Endometrium (tissue), 2 donors: ENCODE results near the gene SYNJ2.

Experiments used
- FAIRE-seq: peaks from 2 replicates; lab custom pipeline; 2012; peaks lifted over from hg19 to GRCh38; lab: Jason Lieb, UNC
- donor health status: control.
- donor health status: control.

SYNJ2 gene

GRCh38 chr6:158028876-158029275 is 47.2 kb downstream of the SYNJ2 start:
- FAIRE-seq = no peak

DNA sequence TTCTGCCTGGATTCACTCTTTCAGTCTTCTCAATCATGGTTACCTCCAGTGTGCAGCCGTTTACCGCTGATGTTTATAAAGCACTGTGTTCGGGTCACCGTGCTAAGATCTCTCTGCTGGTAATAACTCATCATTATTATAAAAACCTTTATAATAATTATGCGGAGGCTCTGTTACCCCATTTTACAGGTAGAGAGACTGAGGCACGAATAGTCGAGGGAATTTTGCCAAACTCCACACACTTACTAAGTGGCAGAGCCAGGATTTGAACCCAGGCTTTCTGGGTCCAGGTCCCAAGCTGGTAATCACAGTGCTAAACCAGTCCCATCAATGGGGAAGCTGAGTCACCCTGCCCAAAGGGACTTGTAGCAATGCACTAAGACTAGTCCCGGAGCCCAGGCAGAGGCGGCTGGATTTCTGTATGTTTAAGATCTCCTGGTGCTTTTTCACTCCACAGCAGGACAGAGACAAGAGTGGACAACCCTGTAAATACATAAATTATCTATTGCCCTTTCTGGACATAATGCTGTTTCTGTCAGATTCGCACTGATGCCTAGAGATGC is 48.1 kb downstream of the SYNJ2 start:
- no peak for FAIRE-seq

GRCh38 chr6:158030380-158031300 is 49.0 kb downstream of the SYNJ2 start:
- no peak for FAIRE-seq

GRCh38 chr6:158031381-158032353 is 50.0 kb downstream of the SYNJ2 start:
- no peak for FAIRE-seq

DNA sequence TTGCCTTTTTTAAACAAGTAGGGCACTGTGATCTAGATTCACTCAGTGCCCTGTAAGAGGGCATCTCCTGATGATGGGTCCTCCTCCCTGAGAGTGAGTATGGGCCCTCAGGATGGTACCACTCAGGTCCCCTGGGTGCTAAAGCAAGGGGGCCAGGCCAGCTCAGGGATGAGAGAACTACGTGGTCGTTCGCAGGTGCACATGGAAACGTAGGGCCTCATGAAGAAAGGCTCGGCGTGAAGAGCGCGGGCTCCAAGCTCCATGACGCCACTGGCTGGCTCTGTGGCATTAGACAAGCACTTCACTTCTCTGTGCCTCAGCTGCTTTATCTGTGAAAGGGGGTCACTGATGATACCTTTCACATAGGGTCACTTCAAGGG is 50.7 kb downstream of the SYNJ2 start:
- FAIRE-seq = no peak

- FAIRE-seq = no peak
These were observed 51.6 kb downstream of the SYNJ2 start for GRCh38 chr6:158033077-158033750.

DNA sequence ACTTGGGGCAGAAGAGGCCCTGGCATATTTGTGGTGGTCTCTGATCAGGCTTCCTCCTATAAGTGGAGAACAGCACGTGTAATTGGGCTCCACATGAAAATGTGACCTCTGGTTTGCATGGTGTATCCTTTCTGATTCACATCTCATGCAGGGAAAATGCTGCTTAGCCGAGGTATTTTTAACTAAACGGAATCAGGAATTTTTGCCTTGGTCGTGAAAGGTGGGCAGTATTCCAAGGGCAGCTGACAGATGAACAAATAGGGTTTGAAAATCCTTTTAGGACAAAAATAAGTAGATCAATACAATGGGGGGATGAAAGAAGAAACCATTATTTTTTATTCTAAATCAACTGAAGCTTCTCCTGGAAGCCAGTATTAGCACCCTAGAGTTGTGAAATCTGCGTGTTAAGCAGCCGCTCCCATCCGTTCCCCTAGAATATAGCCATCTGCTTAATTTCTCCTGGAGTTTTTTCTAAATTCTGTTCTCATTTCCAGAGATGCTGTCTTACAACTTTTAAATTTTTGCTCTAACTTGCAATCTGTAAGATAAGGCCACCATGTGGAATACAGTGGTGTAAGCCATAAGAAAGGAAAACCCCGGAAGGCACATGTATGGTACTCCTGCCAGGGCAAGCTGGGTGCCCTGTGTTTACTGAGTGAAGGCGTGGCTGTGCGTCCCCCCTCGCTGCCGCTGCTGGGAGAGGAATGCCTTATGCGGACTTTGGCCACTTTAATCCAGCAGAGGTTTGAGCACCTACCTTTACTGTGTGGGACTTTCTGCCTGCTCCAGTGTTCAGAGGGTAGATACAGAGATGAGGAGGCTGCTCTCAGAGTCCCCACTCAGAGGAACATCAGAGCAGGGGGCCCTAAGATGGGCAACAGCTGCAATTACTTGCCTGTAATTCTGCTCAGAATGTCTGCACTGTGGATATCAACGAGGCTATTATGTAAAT is 52.4 kb downstream of the SYNJ2 start:
- FAIRE-seq = no peak

- FAIRE-seq = no peak
These were observed 54.6 kb downstream of the SYNJ2 start for GRCh38 chr6:158036261-158036660.

DNA sequence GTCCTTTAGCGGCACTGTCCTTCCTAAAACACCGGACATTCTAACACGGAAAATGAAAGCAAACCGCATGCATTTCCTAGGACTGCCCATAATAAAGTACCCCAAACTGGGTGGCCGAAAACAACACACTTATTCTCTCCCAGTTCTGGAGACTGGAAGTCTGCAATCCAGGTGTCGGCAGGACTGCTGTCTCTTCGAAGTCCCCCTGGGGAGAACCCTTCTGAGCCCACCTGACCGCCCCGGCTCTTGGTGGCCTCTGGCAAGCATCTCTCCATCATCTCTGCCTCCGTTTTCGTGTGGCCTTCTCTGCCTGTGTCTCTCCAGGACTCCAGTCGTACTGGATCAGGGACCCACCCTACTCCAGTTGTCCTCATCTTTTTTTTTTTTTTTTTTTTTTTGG is 55.4 kb downstream of the SYNJ2 start:
- FAIRE-seq = no peak

DNA sequence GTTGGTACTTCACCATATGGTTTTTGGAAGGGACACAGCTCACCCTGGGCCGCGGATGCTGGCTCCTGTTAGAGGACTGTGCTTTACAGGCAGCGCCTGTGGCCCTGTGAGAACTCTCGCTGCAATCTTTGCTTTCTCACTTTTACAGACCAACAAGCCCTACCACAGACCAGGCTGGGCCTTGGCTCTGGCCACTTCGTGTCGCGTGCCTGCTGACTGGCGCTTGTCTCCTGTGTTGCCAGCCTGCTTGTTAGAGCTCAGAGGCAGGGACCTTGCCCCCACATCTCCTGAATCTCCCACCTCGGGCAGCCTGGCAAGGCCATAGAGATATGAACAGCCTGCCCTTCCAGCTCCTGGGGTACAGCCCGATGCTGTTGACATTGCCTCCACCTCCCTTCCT is 56.1 kb downstream of the SYNJ2 start:
- no peak for FAIRE-seq

GRCh38 chr6:158038291-158039177 is 56.9 kb downstream of the SYNJ2 start:
- FAIRE-seq = no peak

- no peak for FAIRE-seq
These were observed 57.5 kb downstream of the SYNJ2 start for GRCh38 chr6:158039178-158039557.

- FAIRE-seq = no peak
These were observed 57.9 kb downstream of the SYNJ2 start for GRCh38 chr6:158039571-158040050.

GRCh38 chr6:158040051-158040803 is 58.6 kb downstream of the SYNJ2 start:
- no peak for FAIRE-seq

DNA sequence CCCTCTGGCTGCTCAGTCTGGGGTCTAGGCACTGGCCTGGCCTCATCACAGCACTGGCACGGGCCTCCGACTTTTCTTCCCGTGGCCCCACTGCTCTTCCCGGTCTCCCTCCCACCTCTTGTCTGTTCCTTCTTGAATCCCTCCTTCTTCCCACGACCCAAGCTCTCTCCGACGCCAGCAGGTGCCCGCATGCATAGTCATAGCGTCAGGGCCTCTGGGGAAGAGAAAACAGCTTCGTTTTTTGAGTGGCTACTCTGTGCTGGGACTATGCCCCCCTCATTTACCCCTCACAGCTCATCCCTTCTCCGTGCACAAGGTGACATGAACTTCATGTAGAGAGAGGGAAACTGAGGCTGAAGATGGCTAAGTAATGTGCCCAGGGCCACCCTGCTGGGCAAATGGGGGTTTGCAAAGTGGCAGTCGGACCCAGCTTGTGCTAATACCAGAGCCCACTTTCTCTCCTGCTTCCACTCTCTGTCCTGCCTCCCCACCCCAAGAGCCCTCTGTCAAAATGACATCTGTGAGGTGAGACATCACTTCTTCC is 59.2 kb downstream of the SYNJ2 start:
- no peak for FAIRE-seq

GRCh38 chr6:158041370-158041769 is 59.7 kb downstream of the SYNJ2 start:
- no peak for FAIRE-seq

GRCh38 chr6:158041788-158042187 is 60.1 kb downstream of the SYNJ2 start:
- no peak for FAIRE-seq

DNA sequence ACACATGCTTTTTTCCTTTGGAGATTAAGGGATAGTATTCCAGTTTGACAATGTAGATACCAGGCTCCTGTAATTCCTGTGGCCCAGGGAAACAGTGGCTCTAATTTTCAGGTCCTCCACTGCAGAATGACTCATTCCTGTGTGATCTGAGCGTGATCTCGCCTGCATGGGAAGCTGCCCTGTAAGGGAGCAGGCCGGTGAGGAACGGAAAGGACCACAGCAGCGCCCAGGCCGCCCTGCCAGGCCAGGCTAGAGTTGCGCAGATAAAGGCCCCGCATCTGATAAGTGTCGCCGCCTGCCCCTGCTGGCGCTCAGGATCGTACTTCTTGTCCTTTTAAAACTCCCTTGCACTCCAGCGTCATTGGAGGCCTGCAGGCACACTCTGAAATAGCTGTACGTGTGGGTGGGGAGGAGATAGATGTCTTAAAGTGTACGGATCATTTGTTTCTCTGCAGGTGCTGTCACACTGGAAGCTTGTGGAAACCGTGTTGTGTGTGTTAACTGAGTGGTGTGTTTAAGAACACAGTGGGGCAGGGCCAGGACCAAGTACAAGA is 60.7 kb downstream of the SYNJ2 start:
- no peak for FAIRE-seq
